ENCODE measurements around the gene CLEC20A.

The CLEC20A gene

GRCh38 chr1:178541829-178542553 lies 45.2 kb upstream of the CLEC20A start:
- Histone ChIP-seq H2AFZ (ENCODE audit: low read length) (peak overlapping the region; percentile 99), H2BK120ac (ENCODE audit: low read depth, low read length) (no peak overlapping the region), H3K18ac (ENCODE audit: low read length) (peak overlapping the region; percentile 96), H3K14ac (ENCODE audit: low read length) (peak overlapping the region; percentile 72), H3K79me1 (ENCODE audit: low read depth, low read length) (no peaks in the 10 kb centered on the region), H3K4me2 (ENCODE audit: insufficient read depth, low read length, poor library complexity, severe bottlenecking) (peak overlapping the region; percentile 100), H4K8ac (ENCODE audit: low read depth, low read length) (peak overlapping the region; percentile 67), H3K4ac (ENCODE audit: low read length) (no peak overlapping the region), H2BK15ac (ENCODE audit: low read length) (no peak overlapping the region), H3K23ac (ENCODE audit: low read depth, low read length, poor library complexity) (peak overlapping the region; percentile 70), H2BK12ac (ENCODE audit: low read length) (peak overlapping the region; percentile 63), H3K4me1 (ENCODE audit: control insufficient read depth in 2 of 2, insufficient read depth in 1 of 2, low read depth in 1 of 2, low read length in 2 of 2) (peaks cover 2 to 5% of the 10 kb centered on the region in 2 donors), H3K36me3 (replicated peaks in 1 of 2; ENCODE audit: control insufficient read depth in 2 of 2, insufficient read depth in 2 of 2, low read length in 2 of 2) (peaks cover 0 to 8% of the 10 kb centered on the region in 2 donors), H4K91ac (ENCODE audit: low read depth, low read length, poor library complexity) (no peak overlapping the region), H2AK5ac (ENCODE audit: low read depth, low read length) (no peak overlapping the region), H2BK5ac (ENCODE audit: low read length) (peak overlapping the region; percentile 72), H3K27me3 (ENCODE audit: control insufficient read depth in 3 of 3, insufficient read depth in 3 of 3, low read depth in 1 of 3, low read length in 3 of 3) (peaks cover 0 to 2% (median 0%) of the 10 kb centered on the region in 3 experiments), H3K9ac (ENCODE audit: low read depth, low read length, poor library complexity) (peak overlapping the region; percentile 81), H3K4me3 (ENCODE audit: low read length in 2 of 2) (peak overlapping the region; percentile 61 to 85), H3K27ac (replicated peaks; ENCODE audit: low read length) (no peak overlapping the region), H3K9me3 (replicated peaks in 1 of 2; ENCODE audit: control insufficient read depth in 2 of 2, insufficient read depth in 1 of 2, low read depth in 1 of 2, low read length in 2 of 2) (peaks cover 0 to 1% of the 10 kb centered on the region in 2 donors)
- no peak for DNase-seq (ENCODE audit: low spot score)
- no CpG with 5 or more reads among the region's 33 CpGs for WGBS, 2 donors (ENCODE audit: extremely low coverage in 2 of 2, insufficient read length in 2 of 2, insufficient replicate concordance in 1 of 2)

- no CpG with 5 or more reads among the region's 5 CpGs for WGBS, 2 donors (ENCODE audit: extremely low coverage in 2 of 2, insufficient read length in 2 of 2, insufficient replicate concordance in 1 of 2)
- peaks cover 2 to 6% of the 10 kb centered on the region in 2 donors for H3K4me1 ChIP-seq (ENCODE audit: control insufficient read depth in 2 of 2, insufficient read depth in 1 of 2, low read depth in 1 of 2, low read length in 2 of 2)
These were observed 44.6 kb upstream of the CLEC20A start for GRCh38 chr1:178541379-178541778.

DNA sequence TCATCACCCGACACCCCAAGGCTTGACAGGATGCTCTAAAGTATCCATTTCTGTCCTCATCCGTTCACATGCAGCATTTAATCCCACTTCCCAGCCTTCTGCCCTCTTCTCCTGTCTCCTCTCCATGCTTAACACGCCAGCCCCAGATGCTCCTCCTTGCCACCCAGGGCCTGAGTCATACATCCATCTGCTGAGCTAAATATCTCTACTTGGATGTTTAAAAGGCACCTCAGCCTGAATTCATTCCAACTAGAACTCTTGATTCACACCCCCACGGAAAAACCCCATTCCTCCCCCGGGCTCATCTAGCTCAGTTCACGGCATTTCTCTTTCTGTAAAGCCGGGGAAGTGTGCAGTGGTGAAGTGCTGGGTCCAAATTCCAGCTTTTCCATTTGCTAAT lies 43.9 kb upstream of the CLEC20A start:
- Histone ChIP-seq H2BK15ac (ENCODE audit: low read length) (no peak overlapping the region), H3K14ac (ENCODE audit: low read length) (no peak overlapping the region), H3K79me1 (ENCODE audit: low read depth, low read length) (no peaks in the 10 kb centered on the region), H3K36me3 (replicated peaks in 1 of 2; ENCODE audit: control insufficient read depth in 2 of 2, insufficient read depth in 2 of 2, low read length in 2 of 2) (peaks cover 0 to 6% of the 10 kb centered on the region in 2 donors), H3K4me2 (ENCODE audit: insufficient read depth, low read length, poor library complexity, severe bottlenecking) (no peak overlapping the region), H2BK12ac (ENCODE audit: low read length) (no peak overlapping the region), H3K9ac (ENCODE audit: low read depth, low read length, poor library complexity) (no peak overlapping the region), H3K23ac (ENCODE audit: low read depth, low read length, poor library complexity) (no peak overlapping the region), H3K4me3 (ENCODE audit: low read length in 2 of 2) (no peak overlapping the region), H2BK120ac (ENCODE audit: low read depth, low read length) (no peak overlapping the region), H3K4me1 (ENCODE audit: control insufficient read depth in 2 of 2, insufficient read depth in 1 of 2, low read depth in 1 of 2, low read length in 2 of 2) (peaks cover 2 to 6% of the 10 kb centered on the region in 2 donors), H4K8ac (ENCODE audit: low read depth, low read length) (no peak overlapping the region), H3K27me3 (ENCODE audit: control insufficient read depth in 3 of 3, insufficient read depth in 3 of 3, low read depth in 1 of 3, low read length in 3 of 3) (peaks cover 0 to 5% (median 0%) of the 10 kb centered on the region in 3 experiments), H2BK5ac (ENCODE audit: low read length) (no peak overlapping the region), H2AFZ (ENCODE audit: low read length) (no peak overlapping the region), H3K18ac (ENCODE audit: low read length) (no peak overlapping the region), H3K4ac (ENCODE audit: low read length) (no peak overlapping the region), H3K27ac (replicated peaks; ENCODE audit: low read length) (no peak overlapping the region), H3K9me3 (replicated peaks in 1 of 2; ENCODE audit: control insufficient read depth in 2 of 2, insufficient read depth in 1 of 2, low read depth in 1 of 2, low read length in 2 of 2) (no peaks in the 10 kb centered on the region), H2AK5ac (ENCODE audit: low read depth, low read length) (no peak overlapping the region), H4K91ac (ENCODE audit: low read depth, low read length, poor library complexity) (no peak overlapping the region)
- WGBS, 2 donors (ENCODE audit: extremely low coverage in 2 of 2, insufficient read length in 2 of 2, insufficient replicate concordance in 1 of 2) = no CpG with 5 or more reads among the region's 7 CpGs
- no peak for DNase-seq (ENCODE audit: low spot score)

More at GRCh38 chr1:178541379-178541778, 44.6 kb upstream of the CLEC20A start:
- peaks cover 0 to 8% of the 10 kb centered on the region in 2 donors for H3K36me3 ChIP-seq (replicated peaks in 1 of 2; ENCODE audit: control insufficient read depth in 2 of 2, insufficient read depth in 2 of 2, low read length in 2 of 2)
- peak overlapping the region; percentile 99 for H2AFZ ChIP-seq (ENCODE audit: low read length)
- H2AK5ac ChIP-seq (ENCODE audit: low read depth, low read length) = no peak overlapping the region
- no peak overlapping the region for H3K18ac ChIP-seq (ENCODE audit: low read length)
- H2BK5ac ChIP-seq (ENCODE audit: low read length) = no peak overlapping the region
- H4K91ac ChIP-seq (ENCODE audit: low read depth, low read length, poor library complexity) = no peak overlapping the region
- H3K4me2 ChIP-seq (ENCODE audit: insufficient read depth, low read length, poor library complexity, severe bottlenecking) = no peak overlapping the region
- no peaks in the 10 kb centered on the region for H3K9me3 ChIP-seq (replicated peaks in 1 of 2; ENCODE audit: control insufficient read depth in 2 of 2, insufficient read depth in 1 of 2, low read depth in 1 of 2, low read length in 2 of 2)
- H3K27ac ChIP-seq (replicated peaks; ENCODE audit: low read length) = no peak overlapping the region
- no peak overlapping the region for H3K9ac ChIP-seq (ENCODE audit: low read depth, low read length, poor library complexity)
- peaks cover 0 to 5% (median 0%) of the 10 kb centered on the region in 3 experiments for H3K27me3 ChIP-seq (ENCODE audit: control insufficient read depth in 3 of 3, insufficient read depth in 3 of 3, low read depth in 1 of 3, low read length in 3 of 3)
- no peak for DNase-seq (ENCODE audit: low spot score)
- no peak overlapping the region for H2BK15ac ChIP-seq (ENCODE audit: low read length)
- no peak overlapping the region for H3K23ac ChIP-seq (ENCODE audit: low read depth, low read length, poor library complexity)
- H4K8ac ChIP-seq (ENCODE audit: low read depth, low read length) = no peak overlapping the region
- H3K4me3 ChIP-seq (ENCODE audit: low read length in 2 of 2) = peak overlapping the region in 1 of 2 donors; percentile 61
- H3K79me1 ChIP-seq (ENCODE audit: low read depth, low read length) = no peaks in the 10 kb centered on the region
- no peak overlapping the region for H3K14ac ChIP-seq (ENCODE audit: low read length)
- no peak overlapping the region for H2BK120ac ChIP-seq (ENCODE audit: low read depth, low read length)
- H2BK12ac ChIP-seq (ENCODE audit: low read length) = no peak overlapping the region
- H3K4ac ChIP-seq (ENCODE audit: low read length) = no peak overlapping the region

DNA sequence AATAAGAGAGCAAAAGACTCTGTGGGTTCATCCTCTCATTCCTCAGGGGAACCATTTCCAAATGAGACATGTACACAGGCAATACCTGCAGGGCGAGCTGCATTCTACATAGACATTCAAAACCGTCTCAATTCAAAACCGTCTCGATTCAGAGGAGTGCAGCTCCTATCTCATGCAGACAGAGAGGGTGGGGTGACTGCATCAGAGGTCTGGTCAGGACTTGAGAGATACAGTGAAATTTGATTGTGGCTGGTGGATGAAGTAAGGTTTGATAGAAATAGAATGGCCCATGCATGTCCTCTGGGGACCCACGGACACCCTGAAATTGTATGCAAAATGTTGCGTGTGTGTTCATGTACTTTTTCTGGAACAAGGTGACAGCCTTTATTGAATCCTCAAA lies 43.4 kb upstream of the CLEC20A start:
- H3K36me3 ChIP-seq (replicated peaks in 1 of 2; ENCODE audit: control insufficient read depth in 2 of 2, insufficient read depth in 2 of 2, low read length in 2 of 2) = peaks cover 0 to 1% of the 10 kb centered on the region in 2 donors
- H3K4me3 ChIP-seq (ENCODE audit: low read length in 2 of 2) = no peak overlapping the region
- H3K4me2 ChIP-seq (ENCODE audit: insufficient read depth, low read length, poor library complexity, severe bottlenecking) = no peak overlapping the region
- H3K14ac ChIP-seq (ENCODE audit: low read length) = no peak overlapping the region
- peaks cover 2 to 6% of the 10 kb centered on the region in 2 donors for H3K4me1 ChIP-seq (ENCODE audit: control insufficient read depth in 2 of 2, insufficient read depth in 1 of 2, low read depth in 1 of 2, low read length in 2 of 2)
- H2BK120ac ChIP-seq (ENCODE audit: low read depth, low read length) = no peak overlapping the region
- H3K4ac ChIP-seq (ENCODE audit: low read length) = no peak overlapping the region
- no peak overlapping the region for H4K91ac ChIP-seq (ENCODE audit: low read depth, low read length, poor library complexity)
- no peak overlapping the region for H3K9ac ChIP-seq (ENCODE audit: low read depth, low read length, poor library complexity)
- H3K79me1 ChIP-seq (ENCODE audit: low read depth, low read length) = no peaks in the 10 kb centered on the region
- no peak for DNase-seq (ENCODE audit: low spot score)
- H3K18ac ChIP-seq (ENCODE audit: low read length) = no peak overlapping the region
- H2BK15ac ChIP-seq (ENCODE audit: low read length) = no peak overlapping the region
- no peak overlapping the region for H2BK12ac ChIP-seq (ENCODE audit: low read length)
- peaks cover 0 to 5% (median 0%) of the 10 kb centered on the region in 3 experiments for H3K27me3 ChIP-seq (ENCODE audit: control insufficient read depth in 3 of 3, insufficient read depth in 3 of 3, low read depth in 1 of 3, low read length in 3 of 3)
- no peak overlapping the region for H3K23ac ChIP-seq (ENCODE audit: low read depth, low read length, poor library complexity)
- no peak overlapping the region for H4K8ac ChIP-seq (ENCODE audit: low read depth, low read length)
- H2AFZ ChIP-seq (ENCODE audit: low read length) = no peak overlapping the region
- WGBS, 2 donors (ENCODE audit: extremely low coverage in 2 of 2, insufficient read length in 2 of 2, insufficient replicate concordance in 1 of 2) = no CpG with 5 or more reads among the region's 6 CpGs
- no peak overlapping the region for H3K27ac ChIP-seq (replicated peaks; ENCODE audit: low read length)
- H2AK5ac ChIP-seq (ENCODE audit: low read depth, low read length) = no peak overlapping the region
- no peaks in the 10 kb centered on the region for H3K9me3 ChIP-seq (replicated peaks in 1 of 2; ENCODE audit: control insufficient read depth in 2 of 2, insufficient read depth in 1 of 2, low read depth in 1 of 2, low read length in 2 of 2)
- no peak overlapping the region for H2BK5ac ChIP-seq (ENCODE audit: low read length)

All from neuronal stem cell (in vitro differentiated cells).